Measurements from ENCODE around the gene MUC20. TPM values are rescaled to one million over a fixed set of nuclear protein-coding genes. Genes with fewer than 3 reads are reported as not detected.

The MUC20 gene
- total and polyA plus RNA-seq, 4 donors, result 1.1 to 9.7 (median 7.7) TPM

DNA sequence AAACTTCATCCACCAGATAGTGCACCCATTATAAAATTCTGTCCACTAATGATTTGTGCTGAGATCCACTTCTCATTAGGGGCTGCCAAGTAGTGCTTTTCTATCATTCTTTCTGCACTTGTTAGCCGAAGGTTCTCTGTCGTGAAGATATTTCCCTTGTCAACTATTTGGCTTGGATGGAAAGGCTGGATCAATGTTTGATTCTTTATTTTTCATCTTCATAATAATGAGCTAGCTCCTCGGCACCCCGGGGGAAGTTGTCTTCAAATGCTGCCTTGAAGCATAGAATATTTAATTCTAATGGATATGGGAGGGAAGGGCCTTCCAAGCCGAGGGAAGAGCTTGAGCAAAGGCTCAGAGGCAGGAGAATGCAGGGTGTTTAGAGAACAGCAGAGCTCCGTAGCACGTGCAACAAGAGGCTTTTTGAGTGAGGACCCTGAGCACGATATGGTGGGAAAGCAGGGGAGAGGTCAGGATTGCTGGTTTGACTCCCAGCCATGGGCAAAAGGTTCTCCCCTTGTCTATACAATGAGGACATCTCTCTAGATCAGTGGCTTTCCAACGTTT, 16.3 kb upstream of the MUC20 start:
- WGBS, result 77% methylated on average over 9 of the region's 9 CpGs
- H3K27me3 ChIP-seq (ENCODE audit: control insufficient read depth in 4 of 4, insufficient read depth in 4 of 4, low read length in 3 of 4), result no peaks in the 10 kb centered on the region
- TF ChIP-seq JUND (IDR thresholded peaks at IDR 0.05) (no peak), HNF4G (IDR thresholded peaks at IDR 0.05) (no peak), HNF4A (conservative IDR thresholded peaks at IDR 0.05) (no peak), YY1 (IDR thresholded peaks at IDR 0.05) (no peak), EGR1 (IDR thresholded peaks at IDR 0.05; ENCODE audit: low read depth in 2 of 2) (no peak)
- DNase-seq (ENCODE audit: low spot score), result no peak
- no peaks in the 10 kb centered on the region for H3K9me3 ChIP-seq (ENCODE audit: control insufficient read depth in 4 of 4, low read length in 3 of 4)
- H3K4me3 ChIP-seq (ENCODE audit: low read depth in 1 of 3, low read length in 3 of 3), result no peak overlapping the region
- H3K36me3 ChIP-seq (ENCODE audit: control insufficient read depth in 4 of 4, insufficient read depth in 3 of 4, low read depth in 1 of 4, low read length in 3 of 4), result peaks cover 0 to 8% (median 3%) of the 10 kb centered on the region in 4 donors
- no peaks in the 10 kb centered on the region for H3K4me1 ChIP-seq (ENCODE audit: control insufficient read depth in 4 of 4, insufficient read depth in 4 of 4, low read length in 3 of 4)
- no peak overlapping the region for H3K27ac ChIP-seq (ENCODE audit: low read depth in 1 of 2, low read length in 2 of 2)
- H3K9ac ChIP-seq (ENCODE audit: low read depth in 1 of 2, low read length in 2 of 2), result no peak overlapping the region

DNA sequence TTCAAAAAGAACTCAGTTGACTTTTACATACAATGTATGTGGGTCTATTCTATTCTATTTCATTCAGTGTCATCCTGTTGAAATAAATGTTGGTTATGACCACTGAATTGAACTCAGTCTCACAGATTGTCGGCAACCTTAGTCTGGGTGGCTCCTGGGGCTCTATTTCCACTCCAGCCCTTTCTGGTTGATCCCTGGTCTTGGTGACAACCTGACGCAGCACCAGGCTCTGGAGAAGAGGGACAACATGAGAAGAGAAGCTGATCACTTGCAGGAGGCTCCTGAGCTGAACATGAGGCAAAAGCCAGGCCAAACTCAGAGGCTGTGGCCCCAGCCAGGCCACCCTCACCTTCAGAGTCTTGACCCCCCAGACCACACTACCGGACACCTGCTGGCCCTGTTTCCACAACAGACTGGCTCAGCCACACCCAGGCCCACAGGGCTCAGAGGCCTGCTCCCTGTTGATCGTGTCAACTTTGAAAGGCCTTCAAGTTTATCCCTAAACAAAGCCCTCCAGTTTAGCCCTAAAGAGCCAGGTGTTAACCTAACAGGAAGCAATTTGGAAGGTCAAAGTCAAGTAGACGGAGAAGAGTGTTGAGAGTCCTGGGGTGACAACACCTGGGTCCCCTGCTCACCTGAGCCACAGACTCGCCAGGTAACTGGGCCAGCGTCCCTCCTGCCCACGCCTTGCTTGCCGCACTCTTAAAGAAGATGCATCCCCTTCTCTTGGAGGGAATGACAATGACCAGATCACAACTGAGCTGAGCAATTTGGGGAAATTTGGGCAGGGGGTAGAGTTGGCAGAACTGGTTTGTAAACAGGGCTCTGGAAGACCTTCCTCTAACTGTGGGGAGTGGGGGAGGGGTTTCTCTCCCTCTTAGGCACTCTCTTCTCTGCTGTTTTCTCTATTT, 15.4 kb upstream of the MUC20 start:
- TF ChIP-seq, protein P1, sequence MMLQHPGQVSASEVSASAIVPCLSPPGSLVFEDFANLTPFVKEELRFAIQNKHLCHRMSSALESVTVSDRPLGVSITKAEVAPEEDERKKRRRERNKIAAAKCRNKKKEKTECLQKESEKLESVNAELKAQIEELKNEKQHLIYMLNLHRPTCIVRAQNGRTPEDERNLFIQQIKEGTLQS (IDR thresholded peaks at IDR 0.05), result no peak
- TF ChIP-seq SP1 (IDR thresholded peaks at IDR 0.05) (no peak), JUND (IDR thresholded peaks at IDR 0.05) (no peak), CTCF (IDR thresholded peaks at IDR 0.05; ENCODE audit: low read depth, low read length, missing input control) (no peak), YY1 (IDR thresholded peaks at IDR 0.05) (no peak), ZBTB33 (IDR thresholded peaks at IDR 0.05) (no peak), FOXA1 (IDR thresholded peaks at IDR 0.05) (no peak), REST (IDR thresholded peaks at IDR 0.05) (no peak), TAF1 (conservative IDR thresholded peaks at IDR 0.05) (no peak), RAD21 (IDR thresholded peaks at IDR 0.05) (no peak), NR2F2 (IDR thresholded peaks at IDR 0.05) (no peak), HNF4G (IDR thresholded peaks at IDR 0.05) (no peak), FOXA2 (IDR thresholded peaks at IDR 0.05) (no peak), RXRA (IDR thresholded peaks at IDR 0.05) (no peak), GABPA (IDR thresholded peaks at IDR 0.05 in 1 of 2, conservative IDR thresholded peaks at IDR 0.05 in 1 of 2) (no peak)
- TF ChIP-seq, protein P2, sequence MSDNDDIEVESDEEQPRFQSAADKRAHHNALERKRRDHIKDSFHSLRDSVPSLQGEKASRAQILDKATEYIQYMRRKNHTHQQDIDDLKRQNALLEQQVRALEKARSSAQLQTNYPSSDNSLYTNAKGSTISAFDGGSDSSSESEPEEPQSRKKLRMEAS (IDR thresholded peaks at IDR 0.05), result no peak
- no peak overlapping the region for H3K27ac ChIP-seq (ENCODE audit: low read depth in 1 of 2, low read length in 2 of 2)
- H3K9me3 ChIP-seq (ENCODE audit: control insufficient read depth in 4 of 4, low read length in 3 of 4), result no peaks in the 10 kb centered on the region
- H3K4me1 ChIP-seq (ENCODE audit: control insufficient read depth in 4 of 4, insufficient read depth in 4 of 4, low read length in 3 of 4), result no peaks in the 10 kb centered on the region
- H3K4me3 ChIP-seq (ENCODE audit: low read depth in 1 of 3, low read length in 3 of 3), result no peak overlapping the region
- no peak overlapping the region for H3K9ac ChIP-seq (ENCODE audit: low read depth in 1 of 2, low read length in 2 of 2)
- no peak for DNase-seq (ENCODE audit: low spot score)
- 82% methylated on average over 9 of the region's 9 CpGs for WGBS
- H3K36me3 ChIP-seq (ENCODE audit: control insufficient read depth in 4 of 4, insufficient read depth in 3 of 4, low read depth in 1 of 4, low read length in 3 of 4), result peaks cover 0 to 11% (median 4%) of the 10 kb centered on the region in 4 donors
- no peaks in the 10 kb centered on the region for H3K27me3 ChIP-seq (ENCODE audit: control insufficient read depth in 4 of 4, insufficient read depth in 4 of 4, low read length in 3 of 4)
